GM18505 (cell line): Measurements from ENCODE around the gene KLHL22.

ENCODE experiments used
- ATAC-seq: cut with Tn5 transposase; IDR thresholded peaks from one replicate; pipeline ENCODE4 v1.9.1; 2021; ENCODE audit not compliant: unreplicated experiment
- POLR2A ChIP-seq: IDR thresholded peaks from 4 replicates; pipeline ENCODE4 v1.6.1; 2011; ENCODE audit warnings: borderline replicate concordance; ENCODE audit not compliant: insufficient read depth, insufficient read length; ENCODE audit errors: extremely low read depth

The KLHL22 gene

DNA sequence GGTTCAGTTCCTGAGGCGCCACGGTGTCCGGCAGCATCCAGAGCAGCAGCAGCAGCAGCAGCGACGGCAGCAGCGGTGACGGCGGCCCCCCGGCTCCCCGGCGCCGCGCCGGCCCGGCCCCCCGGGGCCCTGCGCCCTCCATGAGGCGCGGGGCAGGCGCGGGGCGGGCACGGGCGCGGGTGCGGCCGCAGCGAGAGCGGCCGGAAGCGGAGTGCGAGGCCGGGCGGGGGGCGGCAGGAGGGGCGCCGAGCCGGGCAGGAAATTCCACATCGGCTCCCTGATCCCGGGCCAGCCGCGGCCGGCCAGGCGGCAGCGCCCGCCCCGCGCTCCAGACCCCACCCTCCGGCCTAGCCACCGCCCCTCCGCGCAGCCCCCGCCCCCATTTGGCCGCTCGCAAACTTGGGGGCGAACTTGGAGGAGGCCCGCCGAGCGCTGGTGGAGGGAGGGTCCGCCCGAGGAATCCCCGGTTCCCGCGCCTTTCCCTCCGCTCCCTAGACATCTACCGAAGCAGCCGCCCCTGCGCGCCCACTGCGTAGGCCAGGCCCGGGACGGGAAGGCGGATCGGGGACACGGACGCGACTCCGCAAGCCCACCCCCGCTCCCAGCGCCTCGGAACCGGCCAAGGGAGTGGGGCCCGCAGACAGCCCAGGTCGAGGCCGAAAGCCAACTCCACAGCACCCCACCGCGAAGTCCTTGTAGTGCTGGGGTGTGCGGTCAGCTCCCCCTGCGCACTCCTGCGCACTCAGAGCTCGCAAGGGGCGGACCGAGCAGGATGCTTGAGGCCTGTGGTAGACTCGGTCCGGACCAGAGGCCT is 57.8 kb downstream of the KLHL22 start, which contains the start of gene SCARF2:
TSS of gene SCARF2 (minus strand) at position 213 of the 814 bp plus-strand sequence. CDS start at position 142, 71 bp downstream.
- no peak for TF ChIP-seq POLR2A
- no peak for ATAC-seq

GRCh38 chr22:20436768-20437612 is 58.6 kb downstream of the KLHL22 start:
- no peak for ATAC-seq
- no peak for TF ChIP-seq POLR2A

GRCh38 chr22:20436307-20436767 is 59.3 kb downstream of the KLHL22 start:
- ATAC-seq = no peak
- TF ChIP-seq POLR2A = no peak

DNA sequence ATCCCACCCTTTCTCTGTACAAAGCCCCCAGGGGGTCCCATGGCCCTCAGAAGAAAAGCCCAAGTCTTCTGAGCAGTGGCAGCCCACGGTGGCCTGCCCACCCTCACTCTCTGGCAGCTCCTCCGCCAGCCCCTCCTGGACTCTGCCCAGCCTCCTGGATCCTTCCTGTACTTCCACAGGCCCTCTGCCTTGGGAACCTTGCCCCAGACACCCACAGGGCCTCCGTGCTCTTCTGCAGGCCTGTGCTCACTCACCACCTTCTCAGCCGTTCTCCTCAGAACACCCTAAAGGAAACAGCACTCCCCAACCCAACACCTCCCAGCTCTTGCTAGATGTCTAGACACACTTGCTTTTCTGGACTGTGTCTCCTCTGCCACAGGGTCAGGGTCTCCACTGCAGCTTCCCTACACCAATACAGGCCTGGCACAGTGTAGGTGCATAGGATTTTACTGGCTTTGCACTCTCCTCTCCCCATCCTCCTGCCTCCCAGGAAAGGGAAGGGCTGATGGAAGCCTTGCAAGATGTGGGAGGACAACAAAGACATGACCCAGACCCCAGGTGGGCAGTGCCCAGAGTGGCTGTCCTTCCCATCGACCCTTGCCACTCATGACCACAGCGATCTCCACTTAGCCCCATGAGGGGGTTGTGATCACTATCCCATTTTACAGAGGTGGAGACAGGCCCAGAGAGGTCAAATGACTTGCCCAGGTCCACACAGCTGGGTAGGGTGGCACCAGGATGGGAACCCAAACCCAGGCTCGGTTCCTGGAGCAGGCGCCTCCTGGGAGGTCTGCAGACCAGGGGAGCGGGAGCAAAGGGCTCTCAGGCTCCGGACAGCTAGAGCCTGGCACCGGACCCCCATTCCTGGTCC is 59.9 kb downstream of the KLHL22 start:
- no peak for TF ChIP-seq POLR2A
- ATAC-seq = no peak

DNA sequence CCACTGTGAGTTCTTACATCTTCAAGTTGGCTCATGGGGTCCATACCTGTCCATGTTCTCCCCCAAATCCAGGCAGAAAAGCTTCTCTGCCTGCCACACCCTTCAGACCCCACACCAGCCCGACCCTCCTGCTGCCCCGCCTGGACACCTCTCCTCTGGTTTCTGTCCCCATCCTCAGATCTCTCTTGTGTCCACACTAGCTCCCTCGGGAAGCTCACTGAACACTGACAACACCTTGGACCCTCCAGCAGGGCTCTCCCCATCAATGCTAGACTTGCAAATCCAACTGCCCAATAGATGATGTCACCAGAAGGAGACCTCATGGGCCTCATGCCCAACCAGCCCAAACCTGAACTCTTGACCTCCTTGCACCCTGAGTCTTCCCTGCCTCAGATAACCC is 60.8 kb downstream of the KLHL22 start:
- no peak for ATAC-seq
- no peak for TF ChIP-seq POLR2A

- TF ChIP-seq POLR2A = no peak
- ATAC-seq = no peak
These were observed 61.3 kb downstream of the KLHL22 start for GRCh38 chr22:20434264-20434751.

DNA sequence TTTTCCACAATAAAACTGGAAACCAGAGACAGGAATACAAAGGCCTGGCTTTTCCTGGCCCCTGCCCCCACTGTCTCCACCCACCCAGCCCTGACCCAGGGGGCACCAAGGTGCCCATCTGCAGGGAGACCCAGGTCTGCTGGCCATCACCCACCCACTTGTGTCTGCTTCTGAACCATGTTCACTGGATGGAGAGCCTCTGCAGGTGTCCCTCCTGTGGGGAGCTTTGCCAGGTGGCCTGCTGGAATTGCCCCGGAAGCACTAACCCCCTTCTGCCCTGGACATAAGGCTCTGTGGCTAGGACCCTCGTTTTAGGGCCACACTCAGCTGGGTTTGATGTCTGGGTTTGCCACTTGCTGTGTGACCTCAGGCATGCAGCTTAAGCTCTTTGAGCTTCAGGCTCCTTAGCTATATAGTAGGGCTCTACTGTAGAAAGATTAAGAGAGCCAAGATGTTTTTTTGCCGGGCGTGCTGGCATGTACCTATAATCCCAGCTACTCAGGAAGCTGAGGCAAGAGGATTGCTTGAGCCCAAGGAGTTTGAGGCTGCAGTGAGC is 61.8 kb downstream of the KLHL22 start:
- ATAC-seq = no peak
- TF ChIP-seq POLR2A = no peak

GRCh38 chr22:20433191-20433590 is 62.4 kb downstream of the KLHL22 start:
- no peak for TF ChIP-seq POLR2A
- ATAC-seq = no peak

- ATAC-seq = no peak
These were observed 63.3 kb downstream of the KLHL22 start for GRCh38 chr22:20432244-20432686.

GRCh38 chr22:20431511-20432192 is 63.9 kb downstream of the KLHL22 start:
- TF ChIP-seq POLR2A = no peak
- ATAC-seq = no peak

More at GRCh38 chr22:20432244-20432686, 63.3 kb downstream of the KLHL22 start:
- no peak for TF ChIP-seq POLR2A

GRCh38 chr22:20430720-20431510 is 64.7 kb downstream of the KLHL22 start:
- no peak for ATAC-seq
- no peak for TF ChIP-seq POLR2A
